GM21515 (cell line): Measurements from ENCODE around the gene TMEM179B.
A peak's percentile ranks its signal among the peaks of the same experiment; 100 is the strongest.

Source experiments
- ATAC-seq: cut with Tn5 transposase; IDR thresholded peaks from one replicate; pipeline ENCODE4 v1.9.1; 2021; ENCODE audit not compliant: unreplicated experiment

TMEM179B gene

GRCh38 chr11:62831520-62832335 is 44.5 kb downstream of the TMEM179B start, which contains the start of gene STX5:
Gene STX5, minus strand, starts transcription at chr11:62832051. Its CDS starts 808 bp downstream, at chr11:62831243.
- peak; percentile 72 for ATAC-seq

DNA sequence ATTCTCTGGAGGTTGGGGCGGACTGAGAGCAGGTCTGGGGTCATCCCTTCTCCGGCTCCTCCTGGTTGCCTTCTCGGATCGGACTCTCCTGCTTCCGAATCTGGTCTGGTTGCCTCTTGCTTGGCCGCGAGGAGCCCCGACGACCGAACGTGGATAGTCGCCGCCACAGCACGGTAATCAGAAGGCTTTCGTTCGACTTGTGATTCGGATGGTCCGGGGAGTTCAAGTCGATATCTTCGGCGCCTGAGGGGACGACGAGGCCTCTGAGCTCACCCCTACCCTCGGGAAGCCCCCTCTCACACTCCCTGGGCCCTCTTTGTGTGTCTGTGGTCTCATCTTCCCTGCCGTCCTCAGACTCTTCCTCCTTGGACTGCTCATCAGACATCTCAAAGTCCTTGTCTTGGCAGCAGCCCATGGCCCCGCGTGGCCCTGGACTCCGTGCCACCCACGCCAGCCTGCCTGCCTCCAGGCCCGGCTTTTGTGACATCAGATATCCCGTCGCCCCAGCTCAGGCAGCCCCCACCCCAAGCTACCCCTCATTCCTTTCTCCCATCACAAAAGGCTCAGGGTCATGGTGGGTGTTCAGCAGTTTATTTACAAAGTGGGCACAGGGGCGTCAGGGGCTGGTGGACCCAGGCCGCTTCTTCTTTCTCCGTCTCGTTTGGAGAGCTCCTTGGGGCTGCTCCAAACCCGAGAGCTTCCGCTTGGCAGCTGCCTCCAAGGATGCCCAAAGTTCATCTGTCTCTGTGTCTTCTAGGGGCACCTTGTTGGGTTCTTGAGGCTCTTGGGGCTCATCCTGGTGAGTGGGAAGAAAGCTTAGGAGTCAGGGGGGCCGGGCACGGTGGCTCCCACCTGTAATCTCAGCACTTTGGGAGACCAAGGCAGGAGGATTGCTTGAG is 45.4 kb downstream of the TMEM179B start, which contains the start of gene TEX54:
TSS of gene TEX54 (minus strand) at position 506 of the 899 bp plus-strand sequence.
- ATAC-seq: peak; percentile 17

- no peak for ATAC-seq
Measured at GRCh38 chr11:62835336-62835735, 48.1 kb downstream of the TMEM179B start.

DNA sequence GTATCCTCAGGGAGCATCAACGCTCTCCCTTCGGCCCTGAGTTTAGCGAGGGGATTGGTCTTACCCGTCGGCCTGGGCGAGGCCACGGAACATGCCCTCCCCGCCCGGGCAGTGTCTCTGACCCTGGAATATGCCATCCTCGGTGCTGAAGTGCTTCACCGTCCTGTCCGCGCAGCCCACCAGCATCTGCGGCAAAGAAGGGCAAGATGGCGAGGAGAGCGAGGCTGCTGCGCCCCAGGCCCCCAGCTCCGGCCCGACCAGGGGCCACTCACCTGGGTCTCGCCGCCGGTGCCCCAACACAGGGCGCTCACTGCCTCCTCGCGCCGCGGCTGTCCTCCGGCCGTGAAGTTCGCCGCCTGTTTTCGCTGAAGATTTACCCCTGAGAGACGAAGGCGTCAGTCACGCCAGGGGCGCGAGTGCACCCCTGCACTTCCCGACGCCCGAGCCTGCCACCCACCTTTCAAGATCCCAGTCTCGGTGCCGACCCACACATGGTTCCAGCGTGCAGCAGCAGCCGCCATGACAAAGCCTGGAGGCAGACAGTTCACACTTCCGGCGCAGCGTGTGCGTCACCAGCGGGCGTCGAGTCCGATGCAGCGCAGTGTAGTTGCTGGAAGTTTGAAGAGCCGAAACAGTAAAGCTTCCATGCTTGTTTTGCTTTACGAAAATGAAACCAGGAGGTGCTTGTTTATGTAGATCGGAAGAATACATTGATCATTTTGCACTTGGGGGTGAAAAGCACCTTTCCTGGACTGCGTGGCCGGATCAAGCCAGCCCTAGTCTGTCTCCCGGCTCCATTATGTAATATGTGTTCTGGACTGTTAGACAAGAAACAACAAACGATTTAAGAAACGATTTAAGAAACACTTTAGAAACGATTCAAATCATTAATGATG is 52.1 kb downstream of the TMEM179B start, which contains the start of gene WDR74:
TSS of gene WDR74 (minus strand) at position 541 of the 896 bp plus-strand sequence. CDS start at position 521, 20 bp downstream.
- ATAC-seq: peak; percentile 50
